ENCODE results near the gene PPP1R11. TPM values are rescaled to one million over a fixed set of nuclear protein-coding genes. Genes with fewer than 3 reads are reported as not detected.

PPP1R11 gene
- total RNA-seq, 1 donor from 2014 or later: 44.1 TPM

GRCh38 chr6:30060606-30061091, 6.3 kb upstream of the PPP1R11 start:
- DNase-seq (peak; percentile 43), ATAC-seq (peak; percentile 24)
- intact Hi-C loops (cut with micrococcal nuclease): no loop called here

- intact Hi-C loops (cut with micrococcal nuclease): no loop called here
- peak; percentile 99 for ATAC-seq
These were observed 5.7 kb upstream of the PPP1R11 start, which contains the start of gene POLR1H for GRCh38 chr6:30061092-30061857. TSS of gene POLR1H (plus strand) at chr6:30061265. CDS start at chr6:30061525, 260 bp downstream.

GRCh38 chr6:30061858-30062458, 5.0 kb upstream of the PPP1R11 start:
- peak; percentile 18 for ATAC-seq
- no peak for DNase-seq
- intact Hi-C loops (cut with micrococcal nuclease): no loop called here

More at GRCh38 chr6:30061092-30061857, 5.7 kb upstream of the PPP1R11 start, which contains the start of gene POLR1H:
- DNase-seq: peak; percentile 93

- intact Hi-C loops (cut with micrococcal nuclease): no loop called here
- ATAC-seq (no peak), DNase-seq (no peak)
These were observed 4.4 kb upstream of the PPP1R11 start for GRCh38 chr6:30062471-30063178.

- ATAC-seq (no peak), DNase-seq (no peak)
- intact Hi-C loops (cut with micrococcal nuclease): no loop called here
These were observed 3.7 kb upstream of the PPP1R11 start for GRCh38 chr6:30063315-30063714.

- ATAC-seq (no peak), DNase-seq (no peak)
- intact Hi-C loops (cut with micrococcal nuclease): no loop called here
These were observed 916 bp upstream of the PPP1R11 start for GRCh38 chr6:30066082-30066481.

- intact Hi-C loops (cut with micrococcal nuclease): no loop called here
- ATAC-seq (no peak), DNase-seq (no peak)
These were observed 602 bp downstream of the PPP1R11 start for GRCh38 chr6:30067460-30068139.

GRCh38 chr6:30071081-30071818, 4.3 kb downstream of the PPP1R11 start:
- DNase-seq (peak; percentile 58), ATAC-seq (no peak)
- intact Hi-C loops (cut with micrococcal nuclease): no loop called here

- ATAC-seq (no peak), DNase-seq (no peak)
- intact Hi-C loops (cut with micrococcal nuclease): no loop called here
These were observed 4.9 kb downstream of the PPP1R11 start for GRCh38 chr6:30071858-30072257.

- DNase-seq (no peak), ATAC-seq (no peak)
- intact Hi-C loops (cut with micrococcal nuclease): no loop called here
These were observed 6.7 kb downstream of the PPP1R11 start for GRCh38 chr6:30073489-30074235.

GRCh38 chr6:30074331-30075093, 7.5 kb downstream of the PPP1R11 start:
- no peak for ATAC-seq
- intact Hi-C loops (cut with micrococcal nuclease): no loop called here
- DNase-seq: no peak

GRCh38 chr6:30075094-30075789, 8.2 kb downstream of the PPP1R11 start, which contains the start of gene RNF39:
TSS of gene RNF39 (minus strand) at chr6:30075769. CDS start at chr6:30075585, 184 bp downstream.
- DNase-seq: peak; percentile 29
- no peak for ATAC-seq
- intact Hi-C loops (cut with micrococcal nuclease): no loop called here

- intact Hi-C loops (cut with micrococcal nuclease): no loop called here
- peak; percentile 31 for DNase-seq
These were observed 9.1 kb downstream of the PPP1R11 start for GRCh38 chr6:30075790-30076732.

GRCh38 chr6:30077218-30077617, 10.2 kb downstream of the PPP1R11 start:
- no peak for ATAC-seq
- DNase-seq: no peak
- intact Hi-C loops (cut with micrococcal nuclease): no loop called here

More at GRCh38 chr6:30075790-30076732, 9.1 kb downstream of the PPP1R11 start:
- no peak for ATAC-seq

- ATAC-seq (no peak), DNase-seq (no peak)
- intact Hi-C loops (cut with micrococcal nuclease): no loop called here
These were observed 20.9 kb downstream of the PPP1R11 start for GRCh38 chr6:30087876-30088275.
